Heart right ventricle (tissue), 16 donors: ENCODE measurements around the gene NUDT17. TPM values are rescaled to one million over a fixed set of nuclear protein-coding genes. Genes with fewer than 3 reads are reported as not detected.

ENCODE experiments used
- ATAC-seq, 8 donors: fragments of 200-7000 bp; cut with Tn5 transposase; one replicate each; pipeline ENCODE4 v1.9.1; 2020; ENCODE audit warnings: mild to moderate bottlenecking in 8 of 8, moderate library complexity in 8 of 8, moderate number of reproducible peaks in 1 of 8
- DNase-seq, 2 donors: peaks; one replicate each; pipeline ENCODE4 v3.0.0-alpha.2; 2020
- H3K27ac ChIP-seq, 10 donors: fragments of 200-600 bp; sonication (generic) in 2 of 10; one replicate each; pipeline versions ENCODE4 v1.5.0 to v1.8.0; 2020 to 2022; ENCODE audit warnings: mild to moderate bottlenecking in 3 of 10
- H3K27me3 ChIP-seq, 7 donors: fragments of 200-600 bp; one replicate each; pipeline ENCODE4 v1.8.0; 2021 to 2022; ENCODE audit warnings: mild to moderate bottlenecking in 2 of 7
- H3K36me3 ChIP-seq, 9 donors: fragments of 200-600 bp; sonication (generic) in 1 of 9; one replicate each; pipeline versions ENCODE4 v1.5.0 to v1.8.0; 2020 to 2022; ENCODE audit warnings: mild to moderate bottlenecking in 2 of 9
- H3K4me1 ChIP-seq, 9 donors: fragments of 200-600 bp; sonication (generic) in 1 of 9; one replicate each; pipeline versions ENCODE4 v1.5.0 to v1.8.0; 2020 to 2022; ENCODE audit warnings: mild to moderate bottlenecking in 4 of 9
- H3K4me3 ChIP-seq, 10 donors: fragments of 200-600 bp; sonication (generic) in 2 of 10; one replicate each; pipeline versions ENCODE4 v1.5.0 to v1.8.0; 2020 to 2022; ENCODE audit warnings: mild to moderate bottlenecking in 7 of 10, moderate library complexity in 2 of 10
- H3K9me3 ChIP-seq, 11 donors: fragments of 200-600 bp in 10 of 11; sonication (generic) in 2 of 11; one replicate each; pipeline versions ENCODE4 v1.5.0 to v1.8.0; 2013 to 2022; ENCODE audit warnings: mild to moderate bottlenecking in 2 of 11, control low read depth in 1 of 11, moderate library complexity in 1 of 11
- CTCF ChIP-seq, 9 donors: fragments of 200-600 bp; sonication (generic) in 2 of 9; IDR thresholded peaks; one replicate each; pipeline versions ENCODE4 v1.5.0 to v1.8.0; 2021 to 2022; ENCODE audit warnings: antibody characterized with exemption in 9 of 9, mild to moderate bottlenecking in 5 of 9, moderate library complexity in 1 of 9
- WGBS, 2 donors: extraction: QIAGEN DNeasy Blood & Tissue Kit; methylation state at CpG; one replicate each; pipeline ENCODE4 v1.1.7; 2013; ENCODE audit warnings: inconsistent platforms in 1 of 2; 5-methylcytosine and 5-hydroxymethylcytosine counted together
- intact Hi-C, 10 donors: fragments of 100-400 bp; cut with DNase I; formaldehyde crosslinking; loops; one replicate each; pipeline versions ENCODE4 v1.11.1 to v1.14.2; 2022
- polyA plus RNA-seq, 2 donors: library from polyadenylated mRNA; stranded (reverse); fragments of 200-250 nt; gene quantifications; one replicate each; pipeline ENCODE4 v1.2.3, GENCODE V29; 2013
- total RNA-seq, 10 donors: library from RNA; stranded (reverse); fragmentation: NEBNext Ultra II Directional in 3 of 10; extraction: Animal tissue kit (Norgen Biotek cat#: 25700) in 3 of 10; gene quantifications; one replicate each; pipeline versions ENCODE4 v1.2.1 to v1.2.4, GENCODE V29; 2021 to 2023
- donor health status: Arrhythmogenic right ventricular cardiomyopathy.
- donor health status: ischemic (EF 13 %, LVEDD 7.1; RV severe dilation, severe dysfunction).
- donor health status: healthy with polysubstance abuse.
- donor health status: DM: no; HTN: yes; CAD: no.
- donor health status: DM: no; HTN: no; CAD: no.
- donor health status: ischemic (EF 25% LVEDD 6.9; RV normal size, moderate dysfunction).
- donor health status: ischemic (EF 25% LVEDD 5.7; RV mildly dilated, moderate dysfunction).
- donor health status: healthy.
- donor health status: DM: yes; HTN: yes; CAD: no.
- donor health status: Ischemic cardiomyopathy.
- donor health status: ischemic (EF 35%, LVEDD 5.7; RV mildly dilated, moderate dysfunction).
- donor health status: nonischemic (EF 11% LVEDD 7.7; RV severe dilation, severe dysfunction).
- donor health status: DM: yes; HTN: yes; CAD: no.
- donor health status: PGD.
- donor health status: ischemic (EF 29% LVEDD 5.4; RV normal size, mild dysfunction).
- donor health status: nonischemic (EF 23%, LVEDD 6.1; RV moderate dilation, normal function).

NUDT17 gene
- total and polyA plus RNA-seq, 12 donors = 0.75 to 4.9 (median 3.6) TPM

- DNase-seq (no peak), ATAC-seq (no peak)
- Histone ChIP-seq H3K27me3 (no peaks in the 10 kb centered on the region), H3K4me3 (no peak overlapping the region), H3K4me1 (peaks cover 2 to 7% (median 5%) of the 10 kb centered on the region in 9 donors), H3K27ac (no peak overlapping the region), H3K36me3 (peaks cover 0 to 8% (median 0%) of the 10 kb centered on the region in 9 donors), H3K9me3 (no peaks in the 10 kb centered on the region)
- intact Hi-C loops = no loop called here
- 72 to 79% methylated on average over 5 of the region's 5 CpGs for WGBS, 2 donors
- no peak for TF ChIP-seq CTCF (IDR thresholded peaks at IDR 0.05)
These were observed 18.0 kb downstream of the NUDT17 start for GRCh38 chr1:145863282-145864018.

GRCh38 chr1:145868232-145868631, 22.8 kb downstream of the NUDT17 start:
- Histone ChIP-seq H3K27me3 (no peaks in the 10 kb centered on the region), H3K4me3 (no peak overlapping the region), H3K4me1 (peaks cover 0 to 21% (median 9%) of the 10 kb centered on the region in 9 donors), H3K27ac (no peak overlapping the region), H3K36me3 (peaks cover 0 to 8% (median 0%) of the 10 kb centered on the region in 9 donors), H3K9me3 (no peaks in the 10 kb centered on the region)
- DNase-seq = no peak
- no peak for ATAC-seq
- intact Hi-C loops = no loop called here
- TF ChIP-seq CTCF (IDR thresholded peaks at IDR 0.05) = no peak
- WGBS, 2 donors = 77 to 80% methylated on average over 4 of the region's 4 CpGs

GRCh38 chr1:145871994-145872924, 26.8 kb downstream of the NUDT17 start:
- peak; percentile 17 to 64 for DNase-seq
- Histone ChIP-seq H3K4me1 (peaks cover 0 to 21% (median 9%) of the 10 kb centered on the region in 9 donors), H3K27me3 (no peaks in the 10 kb centered on the region), H3K4me3 (peak overlapping the region in 9 of 10 donors; percentile 23 to 60 (median 53)), H3K9me3 (no peaks in the 10 kb centered on the region), H3K27ac (peak overlapping the region in 9 of 10 donors; percentile 61 to 84 (median 76)), H3K36me3 (peaks cover 0 to 7% (median 0%) of the 10 kb centered on the region in 9 donors)
- no peak for TF ChIP-seq CTCF (IDR thresholded peaks at IDR 0.05)
- WGBS, 2 donors = 27 to 30% methylated on average over 47 of the region's 47 CpGs
- intact Hi-C loops = no loop called here
- peak; percentile 74 to 84 (median 79) for ATAC-seq

- intact Hi-C loops = no loop called here
- peaks cover 0 to 21% (median 9%) of the 10 kb centered on the region in 9 donors for H3K4me1 ChIP-seq
- no peak for ATAC-seq
These were observed 29.2 kb downstream of the NUDT17 start for GRCh38 chr1:145874646-145875045.

More at GRCh38 chr1:145874646-145875045, 29.2 kb downstream of the NUDT17 start:
- 93 to 97% methylated on average over 12 of the region's 12 CpGs for WGBS, 2 donors
- Histone ChIP-seq H3K4me3 (no peak overlapping the region), H3K36me3 (no peaks in the 10 kb centered on the region), H3K27me3 (no peaks in the 10 kb centered on the region), H3K27ac (no peak overlapping the region), H3K9me3 (no peaks in the 10 kb centered on the region)
- TF ChIP-seq CTCF (IDR thresholded peaks at IDR 0.05) = no peak
- DNase-seq = no peak
